ENCODE data around the gene MAGI1.
"Not testable (repeated sequence)": the region's sequence is repeated elsewhere in the genome, so short reads cannot be mapped to it uniquely, and the experiment has no call there.

MAGI1 gene

DNA sequence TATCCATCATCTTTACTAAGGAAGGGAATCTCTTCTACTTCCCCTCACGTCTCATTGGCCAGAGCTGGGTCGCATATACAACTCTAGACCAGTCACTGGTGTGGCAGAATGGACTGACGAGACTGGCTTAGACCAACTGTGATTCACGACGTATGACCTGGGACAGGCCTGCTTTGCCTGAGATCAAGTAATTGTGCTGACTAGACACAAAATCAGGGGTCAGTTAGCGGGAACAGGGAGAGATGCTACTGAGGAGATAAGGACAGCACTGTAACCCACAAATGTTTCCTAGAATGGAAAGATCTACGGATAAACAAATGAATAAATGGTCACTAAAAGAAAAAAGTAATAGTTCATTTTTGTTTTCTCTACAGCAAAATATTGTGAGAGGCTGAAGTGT, 308.3 kb downstream of the MAGI1 start:
- Mint-ChIP-seq H3K4me3 (no peak overlapping the region), H3K9me3 (no peaks in the 10 kb centered on the region), H3K36me3 (ENCODE audit: low read depth) (no peaks in the 10 kb centered on the region), H3K27ac (no peak overlapping the region), H3K4me1 (no peaks in the 10 kb centered on the region), H3K27me3 (peaks cover 2% of the 10 kb centered on the region)
- ATAC-seq (no peak), DNase-seq (no peak)

DNA sequence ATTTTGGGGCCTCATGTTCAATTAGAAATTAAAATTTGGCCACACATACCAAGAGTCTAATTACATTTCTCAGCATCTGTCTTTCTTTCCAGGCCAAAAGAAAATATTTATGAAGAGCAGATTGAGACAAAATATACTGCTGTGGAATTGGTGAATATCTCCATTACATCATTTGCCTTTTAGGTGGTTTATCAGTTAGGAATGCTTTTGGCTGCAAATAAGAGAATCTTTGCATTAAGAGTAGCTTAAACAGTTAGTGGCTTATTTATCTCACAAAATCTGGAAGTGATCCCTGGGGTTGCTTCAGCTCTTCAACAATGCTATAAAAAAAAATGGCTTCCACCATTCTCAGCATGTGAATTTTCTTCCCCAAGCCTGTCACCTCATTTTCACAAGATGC, 308.7 kb downstream of the MAGI1 start:
- Mint-ChIP-seq H3K27ac (no peak overlapping the region), H3K4me3 (no peak overlapping the region), H3K9me3 (no peaks in the 10 kb centered on the region), H3K36me3 (ENCODE audit: low read depth) (no peaks in the 10 kb centered on the region), H3K27me3 (peaks cover 2% of the 10 kb centered on the region), H3K4me1 (no peaks in the 10 kb centered on the region)
- no peak for ATAC-seq
- no peak for DNase-seq

DNA sequence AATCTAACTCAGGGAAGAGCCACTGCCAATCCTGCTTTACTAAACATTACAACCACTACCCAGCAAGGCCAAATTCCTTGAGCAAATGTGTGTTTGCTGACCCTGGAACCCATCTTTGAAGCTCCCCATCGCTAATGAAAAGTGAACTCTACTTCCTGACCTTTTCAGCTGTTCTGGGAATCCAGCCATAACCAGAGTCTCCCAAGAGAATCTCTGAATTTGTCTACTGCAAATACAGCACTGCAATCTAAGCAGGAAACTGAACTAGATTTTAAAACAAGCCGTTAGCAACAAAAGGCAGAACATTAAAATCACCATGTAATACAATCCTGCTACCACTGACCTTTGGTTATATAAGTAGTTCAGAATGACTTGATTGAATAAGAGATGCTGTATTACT, 309.2 kb downstream of the MAGI1 start:
- H3K27ac Mint-ChIP-seq, result no peak overlapping the region
- no peak overlapping the region for H3K4me3 Mint-ChIP-seq
- DNase-seq (no peak), ATAC-seq (no peak)
- no peaks in the 10 kb centered on the region for H3K4me1 Mint-ChIP-seq
- H3K27me3 Mint-ChIP-seq, result peaks cover 2% of the 10 kb centered on the region
- no peaks in the 10 kb centered on the region for H3K9me3 Mint-ChIP-seq
- H3K36me3 Mint-ChIP-seq (ENCODE audit: low read depth), result no peaks in the 10 kb centered on the region

DNA sequence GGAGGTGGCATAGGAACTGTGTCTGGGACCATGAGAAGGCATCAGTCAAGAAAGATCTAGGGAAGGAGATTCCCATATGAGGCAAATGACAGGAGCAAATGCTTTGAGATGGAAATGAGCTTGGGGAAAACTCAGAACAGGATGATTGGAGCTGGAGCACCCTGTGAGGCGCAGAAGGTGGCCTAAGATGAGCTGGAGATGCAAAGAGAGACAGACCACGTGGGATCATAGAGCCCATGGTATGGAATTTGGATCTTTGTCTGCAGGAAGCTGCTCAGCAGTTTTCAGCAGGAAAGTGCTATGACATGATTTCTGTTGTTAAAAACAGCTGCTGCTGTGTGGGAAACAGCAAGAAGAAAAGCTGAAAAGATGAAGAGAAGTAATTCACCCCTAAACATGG, 310.6 kb downstream of the MAGI1 start:
- H3K27me3 Mint-ChIP-seq, result peaks cover 2% of the 10 kb centered on the region
- H3K36me3 Mint-ChIP-seq (ENCODE audit: low read depth), result no peaks in the 10 kb centered on the region
- no peak overlapping the region for H3K27ac Mint-ChIP-seq
- H3K4me1 Mint-ChIP-seq, result no peaks in the 10 kb centered on the region
- DNase-seq (no peak), ATAC-seq (no peak)
- H3K4me3 Mint-ChIP-seq, result no peak overlapping the region
- no peaks in the 10 kb centered on the region for H3K9me3 Mint-ChIP-seq

DNA sequence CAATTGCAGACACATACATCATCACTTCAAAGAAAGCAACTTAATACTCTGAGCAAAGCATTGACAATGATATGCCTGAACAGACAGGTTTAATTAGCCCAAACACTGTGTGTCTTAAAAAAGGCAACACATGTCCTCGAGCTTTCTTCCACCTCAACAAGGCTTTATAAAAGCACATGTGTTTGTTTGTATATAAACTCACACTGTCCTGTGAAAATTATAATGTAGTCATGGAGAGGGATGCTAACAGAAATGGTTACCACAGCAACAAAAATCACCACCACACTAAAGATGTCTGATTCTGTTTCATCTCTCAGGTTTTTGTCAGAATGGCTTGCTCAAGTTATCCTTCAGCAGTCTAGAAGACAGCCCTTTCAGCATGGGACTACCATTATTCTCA, 314.7 kb downstream of the MAGI1 start:
- H3K36me3 Mint-ChIP-seq (ENCODE audit: low read depth), result no peaks in the 10 kb centered on the region
- peaks cover 3% of the 10 kb centered on the region for H3K27me3 Mint-ChIP-seq
- no peak for DNase-seq
- no peaks in the 10 kb centered on the region for H3K9me3 Mint-ChIP-seq
- H3K4me1 Mint-ChIP-seq, result no peaks in the 10 kb centered on the region
- no peak overlapping the region for H3K4me3 Mint-ChIP-seq
- no peak for ATAC-seq
- no peak overlapping the region for H3K27ac Mint-ChIP-seq

DNA sequence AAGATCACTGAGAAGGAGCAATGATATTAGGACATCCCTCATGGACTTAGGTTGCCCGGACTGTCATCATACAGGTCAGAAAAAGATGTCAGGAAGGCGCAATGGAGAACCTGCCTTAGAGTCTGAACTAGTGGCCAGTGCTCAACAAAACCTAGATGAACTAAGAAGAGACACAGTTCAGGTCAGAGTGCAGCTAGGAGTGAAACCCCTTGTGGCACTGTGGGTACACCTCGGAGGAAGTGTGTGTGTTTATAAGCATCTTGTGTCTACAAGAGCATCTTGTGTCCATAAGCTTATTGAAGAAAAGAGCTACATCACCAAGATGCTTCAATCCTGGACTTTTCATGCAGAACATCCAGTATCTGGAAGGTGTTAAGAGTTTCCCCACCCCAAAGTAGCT, 315.7 kb downstream of the MAGI1 start:
- no peak for ATAC-seq
- Mint-ChIP-seq H3K4me1 (no peaks in the 10 kb centered on the region), H3K9me3 (no peaks in the 10 kb centered on the region), H3K4me3 (no peak overlapping the region), H3K27ac (no peak overlapping the region), H3K36me3 (ENCODE audit: low read depth) (no peaks in the 10 kb centered on the region), H3K27me3 (peaks cover 3% of the 10 kb centered on the region)
- DNase-seq, result no peak

DNA sequence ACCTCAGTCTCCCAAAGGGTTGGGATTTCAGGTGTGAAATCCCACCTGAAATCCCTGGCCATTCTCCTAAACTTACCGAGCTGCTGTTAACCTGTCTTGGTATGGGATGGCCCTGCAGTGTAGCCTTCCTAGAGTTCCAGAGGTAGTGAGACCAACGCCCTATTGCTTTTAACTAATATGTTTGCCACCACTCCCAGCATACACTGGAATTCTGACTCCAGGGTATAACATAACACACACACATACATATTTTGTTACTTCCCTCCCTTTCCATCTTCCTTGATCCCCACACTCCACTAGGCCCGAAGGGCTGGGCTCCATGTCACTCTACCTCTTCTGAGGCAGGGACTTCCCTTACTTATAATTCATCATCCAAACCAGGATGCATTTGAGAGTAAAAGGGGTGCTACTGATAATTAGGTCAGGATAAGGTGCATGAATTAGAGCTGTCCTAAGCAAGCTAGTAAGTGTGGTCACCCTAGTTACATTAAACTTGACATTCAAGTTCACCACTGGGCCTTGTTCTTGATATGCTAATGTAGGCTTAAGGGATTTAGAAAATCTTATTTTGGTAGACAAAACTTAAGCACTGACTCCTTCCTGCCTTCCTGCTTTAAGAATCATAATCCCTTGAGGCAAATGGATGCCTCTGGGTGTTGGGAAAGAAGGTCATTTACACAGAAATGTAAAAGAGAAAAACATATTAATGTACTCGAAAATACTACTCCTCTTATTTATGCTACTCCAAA, 317.6 kb downstream of the MAGI1 start:
- no peaks in the 10 kb centered on the region for H3K4me1 Mint-ChIP-seq
- ATAC-seq, result no peak
- no peak overlapping the region for H3K27ac Mint-ChIP-seq
- no peaks in the 10 kb centered on the region for H3K9me3 Mint-ChIP-seq
- H3K4me3 Mint-ChIP-seq, result no peak overlapping the region
- H3K27me3 Mint-ChIP-seq, result peaks cover 3% of the 10 kb centered on the region
- H3K36me3 Mint-ChIP-seq (ENCODE audit: low read depth), result no peaks in the 10 kb centered on the region
- no peak for DNase-seq

DNA sequence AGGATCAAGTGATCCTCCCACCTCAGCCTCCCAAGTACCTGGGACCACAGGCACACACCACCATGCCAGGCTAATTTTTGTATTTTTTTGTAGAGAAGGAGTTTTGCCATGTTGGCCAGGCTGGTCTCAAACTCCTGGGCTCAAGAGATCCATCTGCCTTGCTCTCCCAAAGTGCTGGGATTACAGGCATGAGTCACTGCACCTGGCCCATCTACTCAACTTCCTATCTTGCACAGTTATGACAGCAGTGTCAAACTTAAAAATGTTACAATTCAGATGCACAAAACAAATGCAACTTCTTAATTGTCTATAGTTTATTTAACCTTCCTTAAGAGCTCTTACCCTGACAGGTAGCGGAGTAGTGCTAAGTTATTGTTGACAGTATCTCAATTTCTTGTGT, 319.1 kb downstream of the MAGI1 start:
- not testable (repeated sequence) for H3K27ac Mint-ChIP-seq; DNase-seq; H3K4me3 Mint-ChIP-seq; ATAC-seq; H3K36me3 Mint-ChIP-seq (ENCODE audit: low read depth); H3K4me1 Mint-ChIP-seq; H3K9me3 Mint-ChIP-seq; H3K27me3 Mint-ChIP-seq

DNA sequence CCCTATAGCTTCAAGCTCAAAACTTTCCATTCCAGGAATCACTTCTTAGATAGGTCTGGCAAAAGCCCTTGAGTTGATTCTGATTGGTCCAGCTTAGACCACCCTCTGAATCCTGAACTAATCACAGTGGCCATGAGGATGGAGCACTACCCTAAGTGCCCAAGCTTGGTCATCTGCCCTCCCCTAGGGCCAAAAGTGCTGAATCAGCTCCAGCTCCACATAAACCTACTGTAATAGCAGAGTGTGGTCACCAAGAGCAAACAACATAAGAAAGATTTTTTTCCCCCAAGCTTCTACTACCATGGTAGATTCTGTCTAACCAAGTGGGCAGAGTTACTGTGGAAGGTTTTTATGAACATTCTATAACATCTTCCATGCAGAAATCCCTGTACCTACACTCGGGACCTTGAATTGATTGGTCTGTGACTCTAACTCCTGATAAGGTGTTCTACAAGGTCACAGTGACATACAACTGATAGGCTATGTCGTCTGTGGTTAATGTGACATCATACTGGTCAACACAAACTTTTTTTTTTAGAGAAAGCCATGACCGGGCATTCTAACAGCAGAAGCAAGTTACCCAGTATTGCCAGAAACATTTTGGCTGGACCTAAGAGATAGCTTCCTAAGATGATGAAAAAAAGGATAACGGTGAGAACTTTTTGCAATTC, 320.9 kb downstream of the MAGI1 start:
- Mint-ChIP-seq H3K27me3 (peaks cover 3% of the 10 kb centered on the region), H3K4me1 (no peaks in the 10 kb centered on the region), H3K9me3 (no peaks in the 10 kb centered on the region), H3K27ac (no peak overlapping the region), H3K36me3 (ENCODE audit: low read depth) (no peaks in the 10 kb centered on the region), H3K4me3 (no peak overlapping the region)
- DNase-seq (no peak), ATAC-seq (no peak)

DNA sequence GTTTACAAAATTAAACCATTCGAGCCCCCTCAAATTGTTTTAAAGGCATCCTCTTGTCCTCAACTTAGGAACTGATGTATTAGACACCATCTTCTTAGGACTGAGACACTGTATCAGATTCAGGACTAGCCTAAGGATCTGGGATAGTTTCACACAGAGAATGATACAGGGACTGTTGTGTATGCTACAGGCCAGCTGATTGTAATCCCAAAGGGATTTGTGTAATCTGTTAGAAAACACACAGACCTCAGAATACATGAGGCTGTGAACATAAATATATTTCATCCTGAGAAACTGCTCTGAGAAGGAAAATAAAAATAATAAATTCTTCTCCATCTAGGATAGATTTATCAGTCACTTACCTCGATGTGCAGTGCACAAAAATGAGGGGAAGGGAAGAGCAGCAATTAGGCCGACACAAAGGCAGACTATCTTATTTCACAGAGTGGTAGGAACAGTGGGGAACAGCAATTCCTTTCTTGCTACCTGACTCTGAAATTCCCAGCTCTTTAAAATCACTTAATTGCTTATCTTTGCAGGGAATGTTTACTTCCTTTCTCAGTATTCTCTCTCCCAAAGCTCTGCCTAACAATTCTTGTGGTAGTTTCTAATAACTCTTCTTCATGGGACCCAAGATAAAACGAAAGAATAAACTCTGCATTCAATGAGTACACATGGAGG, 322.5 kb downstream of the MAGI1 start:
- Mint-ChIP-seq H3K36me3 (ENCODE audit: low read depth) (no peaks in the 10 kb centered on the region), H3K27me3 (peaks cover 3% of the 10 kb centered on the region), H3K27ac (no peak overlapping the region), H3K9me3 (no peaks in the 10 kb centered on the region), H3K4me3 (no peak overlapping the region), H3K4me1 (no peaks in the 10 kb centered on the region)
- ATAC-seq, result no peak
- DNase-seq, result no peak

DNA sequence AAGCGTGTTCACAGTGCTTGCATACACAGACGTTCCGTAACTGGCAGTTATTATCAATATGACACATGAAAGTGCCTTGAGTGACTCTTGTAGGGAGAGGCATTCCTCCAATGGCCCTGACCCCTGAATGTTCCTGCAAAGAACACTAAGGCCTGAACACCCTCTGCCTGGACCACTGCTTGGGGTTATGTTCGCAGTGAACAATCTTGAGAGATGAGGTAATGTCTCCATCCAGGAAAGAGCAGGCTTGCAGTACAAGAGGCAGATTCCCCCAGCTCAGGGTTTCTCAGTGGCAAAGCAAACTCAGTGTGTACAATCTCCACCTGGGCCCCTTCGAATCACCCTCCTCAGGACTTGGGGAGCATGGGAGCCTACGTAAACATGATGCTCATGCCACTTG, 324.6 kb downstream of the MAGI1 start:
- Mint-ChIP-seq H3K27me3 (peaks cover 2% of the 10 kb centered on the region), H3K9me3 (peaks cover 5% of the 10 kb centered on the region), H3K4me3 (no peak overlapping the region), H3K4me1 (no peaks in the 10 kb centered on the region), H3K27ac (no peak overlapping the region), H3K36me3 (ENCODE audit: low read depth) (no peaks in the 10 kb centered on the region)
- no peak for DNase-seq
- ATAC-seq, result no peak

DNA sequence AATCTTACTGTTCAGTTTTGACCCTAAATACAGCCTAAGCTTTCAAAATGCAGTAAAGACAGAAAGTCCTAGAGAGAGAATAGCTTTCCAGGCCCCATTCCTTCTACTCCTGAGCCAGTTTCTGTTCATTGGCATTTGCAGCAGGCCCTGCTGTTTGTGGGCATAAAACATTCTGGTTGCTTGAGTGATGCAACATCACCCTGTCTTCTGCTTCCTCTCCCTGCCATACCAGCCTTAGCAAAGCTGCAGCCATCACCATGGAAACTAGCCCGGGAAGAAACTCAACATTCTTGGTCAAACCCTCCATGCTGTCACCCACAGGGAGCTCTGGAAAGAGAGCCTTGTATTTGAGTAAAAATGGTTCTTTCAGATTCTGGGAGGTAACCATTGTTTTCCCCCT, 325.7 kb downstream of the MAGI1 start:
- Mint-ChIP-seq H3K4me3 (no peak overlapping the region), H3K4me1 (no peaks in the 10 kb centered on the region), H3K9me3 (peaks cover 5% of the 10 kb centered on the region), H3K36me3 (ENCODE audit: low read depth) (no peaks in the 10 kb centered on the region), H3K27me3 (peaks cover 2% of the 10 kb centered on the region), H3K27ac (no peak overlapping the region)
- ATAC-seq (no peak), DNase-seq (no peak)

DNA sequence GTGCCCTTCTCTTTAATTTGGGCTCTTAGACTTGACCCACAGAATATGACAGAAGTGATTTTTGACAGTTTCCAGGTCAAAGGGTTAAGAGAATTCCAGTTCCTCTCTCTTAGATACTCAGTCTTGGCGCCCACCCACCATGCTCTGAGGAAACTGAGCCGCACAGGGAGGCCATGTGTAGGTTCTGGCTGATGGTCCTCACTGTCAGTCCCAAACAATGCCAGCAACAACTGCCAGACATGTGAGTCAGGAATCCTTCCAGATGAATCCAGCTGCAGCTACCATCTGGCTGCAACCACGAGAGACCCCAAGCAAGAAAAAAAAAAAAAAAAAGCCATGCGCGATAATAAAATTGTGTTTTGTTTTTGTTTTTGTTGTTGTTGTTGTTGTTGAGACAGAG, 326.6 kb downstream of the MAGI1 start:
- DNase-seq (no peak), ATAC-seq (no peak)
- Mint-ChIP-seq H3K4me1 (no peaks in the 10 kb centered on the region), H3K36me3 (ENCODE audit: low read depth) (no peaks in the 10 kb centered on the region), H3K27ac (no peak overlapping the region), H3K27me3 (peaks cover 2% of the 10 kb centered on the region), H3K4me3 (no peak overlapping the region), H3K9me3 (peaks cover 5% of the 10 kb centered on the region)

DNA sequence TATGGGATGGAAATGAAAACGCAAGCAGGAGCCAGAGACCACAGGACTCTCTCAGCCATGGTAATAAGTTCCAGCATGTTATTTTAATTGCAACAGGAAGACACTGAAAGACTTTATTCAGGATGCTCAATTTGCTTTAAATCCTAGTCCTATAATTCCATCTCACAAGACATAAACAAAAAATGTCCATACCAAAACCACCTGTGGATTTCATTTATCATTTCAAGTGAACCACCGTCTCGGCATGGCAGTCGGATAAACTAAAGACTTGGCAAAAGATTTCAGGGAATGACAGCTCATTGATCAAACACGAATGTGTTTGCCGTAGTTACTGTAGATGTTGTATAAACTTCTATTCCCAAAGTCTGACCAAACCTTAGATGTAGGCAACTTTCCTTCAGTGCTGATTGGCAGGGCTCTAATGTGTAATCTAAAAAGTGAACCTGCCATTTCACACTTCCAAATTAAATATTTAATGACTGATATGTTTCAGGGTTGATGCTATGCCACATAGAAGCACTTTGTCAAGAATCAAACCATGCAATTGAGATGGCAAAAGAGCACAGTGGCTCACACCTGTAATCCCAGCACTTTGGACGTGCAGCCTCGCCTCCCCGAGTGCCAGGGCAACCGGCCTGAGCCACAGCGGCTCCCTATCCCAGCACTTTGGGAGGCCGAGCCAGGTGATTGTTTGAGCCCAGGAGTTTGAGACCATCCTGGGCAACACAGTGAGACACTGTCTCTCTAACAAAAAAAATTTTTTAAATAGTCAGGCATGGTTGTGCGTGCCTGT, 331.7 kb downstream of the MAGI1 start:
- Mint-ChIP-seq H3K9me3 (peaks cover 5% of the 10 kb centered on the region), H3K27ac (no peak overlapping the region), H3K4me3 (no peak overlapping the region), H3K36me3 (ENCODE audit: low read depth) (no peaks in the 10 kb centered on the region), H3K27me3 (peaks cover 2% of the 10 kb centered on the region), H3K4me1 (no peaks in the 10 kb centered on the region)
- ATAC-seq, result no peak
- DNase-seq, result no peak

All from activated naive CD8-positive, alpha-beta T cell treated with anti-CD3 and anti-CD28 coated beads, Interleukin-2, amount 50 U/mL, for 24 hours (primary cell).